ENCODE measurements around the gene TRIB2. TPM values are rescaled to one million over a fixed set of nuclear protein-coding genes. Genes with fewer than 3 reads are reported as not detected.
A peak's percentile ranks its signal among the peaks of the same experiment; 100 is the strongest.

Gene TRIB2
- total and polyA plus RNA-seq, 4 donors = 6.7 to 27.8 (median 12.3) TPM

- TF ChIP-seq MAX (IDR thresholded peaks at IDR 0.05) (no peak), EGR1 (IDR thresholded peaks at IDR 0.05; ENCODE audit: low read depth in 2 of 2) (no peak), RXRA (IDR thresholded peaks at IDR 0.05) (no peak), ATF3 (IDR thresholded peaks at IDR 0.05) (no peak)
- no peak for DNase-seq (ENCODE audit: low spot score)
- no peak overlapping the region for H3K27ac ChIP-seq (ENCODE audit: low read depth in 1 of 2, low read length in 2 of 2)
- no peaks in the 10 kb centered on the region for H3K4me1 ChIP-seq (ENCODE audit: control insufficient read depth in 4 of 4, insufficient read depth in 4 of 4, low read length in 3 of 4)
- H3K36me3 ChIP-seq (ENCODE audit: control insufficient read depth in 4 of 4, insufficient read depth in 3 of 4, low read depth in 1 of 4, low read length in 3 of 4) = no peaks in the 10 kb centered on the region
- H3K4me3 ChIP-seq (ENCODE audit: low read depth in 1 of 3, low read length in 3 of 3) = no peak overlapping the region
- peaks cover 0 to 3% (median 0%) of the 10 kb centered on the region in 4 donors for H3K9me3 ChIP-seq (ENCODE audit: control insufficient read depth in 4 of 4, low read length in 3 of 4)
- H3K9ac ChIP-seq (ENCODE audit: low read depth in 1 of 2, low read length in 2 of 2) = no peak overlapping the region
- no peaks in the 10 kb centered on the region for H3K27me3 ChIP-seq (ENCODE audit: control insufficient read depth in 4 of 4, insufficient read depth in 4 of 4, low read length in 3 of 4)
Observed at GRCh38 chr2:12781329-12781728, 64.6 kb downstream of the TRIB2 start.

- Histone ChIP-seq H3K4me1 (ENCODE audit: control insufficient read depth in 4 of 4, insufficient read depth in 4 of 4, low read length in 3 of 4) (no peaks in the 10 kb centered on the region), H3K27me3 (ENCODE audit: control insufficient read depth in 4 of 4, insufficient read depth in 4 of 4, low read length in 3 of 4) (no peaks in the 10 kb centered on the region), H3K9me3 (ENCODE audit: control insufficient read depth in 4 of 4, low read length in 3 of 4) (peaks cover 0 to 3% (median 0%) of the 10 kb centered on the region in 4 donors), H3K27ac (ENCODE audit: low read depth in 1 of 2, low read length in 2 of 2) (peak overlapping the region; percentile 13 to 67), H3K9ac (ENCODE audit: low read depth in 1 of 2, low read length in 2 of 2) (no peak overlapping the region), H3K4me3 (ENCODE audit: low read depth in 1 of 3, low read length in 3 of 3) (no peak overlapping the region), H3K36me3 (ENCODE audit: control insufficient read depth in 4 of 4, insufficient read depth in 3 of 4, low read depth in 1 of 4, low read length in 3 of 4) (no peaks in the 10 kb centered on the region)
- WGBS = 73% methylated on average over 7 of the region's 7 CpGs
- TF ChIP-seq GABPA (IDR thresholded peaks at IDR 0.05 in 1 of 2, conservative IDR thresholded peaks at IDR 0.05 in 1 of 2) = no peak
- peak; percentile 94 for TF ChIP-seq NR2F2 (IDR thresholded peaks at IDR 0.05)
- peak in 1 of 2 donors; percentile 13 for TF ChIP-seq RXRA (IDR thresholded peaks at IDR 0.05)
- no peak for TF ChIP-seq YY1 (IDR thresholded peaks at IDR 0.05)
- no peak for TF ChIP-seq HNF4G (IDR thresholded peaks at IDR 0.05)
- no peak for TF ChIP-seq SP1 (IDR thresholded peaks at IDR 0.05)
- no peak for TF ChIP-seq HNF4A (conservative IDR thresholded peaks at IDR 0.05)
- no peak for TF ChIP-seq REST (IDR thresholded peaks at IDR 0.05)
- no peak for TF ChIP-seq TAF1 (conservative IDR thresholded peaks at IDR 0.05)
- TF ChIP-seq ZBTB33 (IDR thresholded peaks at IDR 0.05) = no peak
- TF ChIP-seq ATF3 (IDR thresholded peaks at IDR 0.05) = no peak
- TF ChIP-seq JUND (IDR thresholded peaks at IDR 0.05) = no peak
- TF ChIP-seq MAX (IDR thresholded peaks at IDR 0.05) = no peak
- DNase-seq (ENCODE audit: low spot score) = no peak
Observed at GRCh38 chr2:12787891-12788801, 71.4 kb downstream of the TRIB2 start.

Measured in liver (tissue), 9 donors.